ENCODE data around the gene PSD.

DNA sequence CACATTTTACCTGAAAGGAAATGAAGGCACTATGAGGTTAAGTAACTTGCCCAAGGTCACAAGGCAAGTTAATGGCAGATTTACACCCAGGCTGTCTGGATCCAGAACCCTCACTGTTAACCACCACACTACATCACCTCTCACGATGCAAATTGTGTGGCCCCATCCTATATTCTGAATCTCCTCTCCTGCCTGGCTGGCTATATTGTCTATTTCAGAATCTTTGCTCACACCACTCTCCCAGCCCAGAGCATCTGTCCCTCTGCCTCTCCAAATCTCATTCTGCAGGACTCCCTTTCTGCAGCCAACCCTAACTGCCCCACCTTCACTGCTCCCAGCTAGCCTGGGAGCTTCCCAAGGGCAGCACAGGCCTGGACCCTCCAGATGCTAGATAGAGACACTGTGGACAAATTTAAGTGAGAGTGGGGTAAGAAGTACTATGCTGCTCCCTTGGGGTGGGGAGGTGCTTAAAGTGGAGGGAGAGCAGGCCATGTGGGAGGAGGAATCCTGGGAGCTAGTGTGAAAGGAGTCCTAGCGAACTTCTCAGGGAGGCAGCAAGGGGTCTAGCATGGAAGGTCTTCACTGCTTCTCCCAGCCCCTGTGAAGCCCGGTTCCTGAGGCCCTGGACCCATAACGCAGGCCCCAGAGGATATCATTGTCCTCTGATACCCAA is 13.0 kb upstream of the PSD start:
- TF ChIP-seq, protein P1, sequence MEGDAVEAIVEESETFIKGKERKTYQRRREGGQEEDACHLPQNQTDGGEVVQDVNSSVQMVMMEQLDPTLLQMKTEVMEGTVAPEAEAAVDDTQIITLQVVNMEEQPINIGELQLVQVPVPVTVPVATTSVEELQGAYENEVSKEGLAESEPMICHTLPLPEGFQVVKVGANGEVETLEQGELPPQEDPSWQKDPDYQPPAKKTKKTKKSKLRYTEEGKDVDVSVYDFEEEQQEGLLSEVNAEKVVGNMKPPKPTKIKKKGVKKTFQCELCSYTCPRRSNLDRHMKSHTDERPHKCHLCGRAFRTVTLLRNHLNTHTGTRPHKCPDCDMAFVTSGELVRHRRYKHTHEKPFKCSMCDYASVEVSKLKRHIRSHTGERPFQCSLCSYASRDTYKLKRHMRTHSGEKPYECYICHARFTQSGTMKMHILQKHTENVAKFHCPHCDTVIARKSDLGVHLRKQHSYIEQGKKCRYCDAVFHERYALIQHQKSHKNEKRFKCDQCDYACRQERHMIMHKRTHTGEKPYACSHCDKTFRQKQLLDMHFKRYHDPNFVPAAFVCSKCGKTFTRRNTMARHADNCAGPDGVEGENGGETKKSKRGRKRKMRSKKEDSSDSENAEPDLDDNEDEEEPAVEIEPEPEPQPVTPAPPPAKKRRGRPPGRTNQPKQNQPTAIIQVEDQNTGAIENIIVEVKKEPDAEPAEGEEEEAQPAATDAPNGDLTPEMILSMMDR (conservative IDR thresholded peaks at IDR 0.05): no peak
- no peak for TF ChIP-seq EZH2 (IDR thresholded peaks at IDR 0.05; ENCODE audit: low read depth)

Measured in PC-9 (cell line).